A549 (cell line): ENCODE measurements around the gene PNPLA6.

Experiments
- CEBPB ChIP-seq, 2 experiments: fragments of >200 bp in 1 of 2; sonication (Bioruptor Twin) in 1 of 2; formaldehyde crosslinking in 1 of 2; IDR thresholded peaks; 2 replicates each; pipeline ENCODE4 v1.6.1; 2012 to 2016
- CTCF ChIP-seq: fragments of >200 bp; sonication (Bioruptor Twin); formaldehyde crosslinking; IDR thresholded peaks from 3 replicates; pipeline ENCODE4 v1.5.1; 2016
- EHMT2 ChIP-seq: fragments of 200-600 bp; sonication (generic); IDR thresholded peaks from 2 replicates; pipeline ENCODE4 v1.6.1; 2016; ENCODE audit warnings: antibody characterized with exemption, low read depth, mild to moderate bottlenecking, moderate library complexity
- ELK1 ChIP-seq: fragments of 150-350 bp; IDR thresholded peaks from 2 replicates; pipeline ENCODE4 v1.6.1; 2014; ENCODE audit warnings: low read depth, mild to moderate bottlenecking, low read length
- EP300 ChIP-seq, 2 experiments: fragments of >200 bp; sonication (Bioruptor Twin); formaldehyde crosslinking; IDR thresholded peaks; 2 replicates in 1 of 2; 3 replicates in 1 of 2; pipeline ENCODE4 v1.6.1; 2016 to 2017
- FOXS1 ChIP-seq: fragments of 250-450 bp; sonication (Bioruptor Pico); IDR thresholded peaks from 2 replicates; pipeline ENCODE4 v1.5.0; 2020; ENCODE audit warnings: mild to moderate bottlenecking, moderate library complexity
- JUNB ChIP-seq: fragments of >200 bp; sonication (Bioruptor Twin); formaldehyde crosslinking; IDR thresholded peaks from 2 replicates; pipeline ENCODE4 v1.6.1; 2016
- MYC ChIP-seq: IDR thresholded peaks from 2 replicates; pipeline ENCODE4 v1.6.1; 2012; ENCODE audit warnings: mild to moderate bottlenecking, inconsistent platforms, low read length, improper control_type of control experiment, borderline replicate concordance
- PBX3 ChIP-seq: IDR thresholded peaks from 2 replicates; pipeline ENCODE4 v1.6.1; 2012
- POLR2A ChIP-seq: IDR thresholded peaks from 2 replicates; pipeline ENCODE4 v1.6.1; 2012; ENCODE audit warnings: mild to moderate bottlenecking, low read length
- REST ChIP-seq: fragments of 200-600 bp; sonication (generic); IDR thresholded peaks from 2 replicates; pipeline ENCODE4 v1.6.1; 2016; ENCODE audit warnings: antibody characterized with exemption, mild to moderate bottlenecking, moderate library complexity
- SREBF2 ChIP-seq: fragments of 450-650 bp; IDR thresholded peaks from 2 replicates; pipeline ENCODE4 v1.6.1; 2014; ENCODE audit warnings: mild to moderate bottlenecking, moderate library complexity
- ZNF302 ChIP-seq: fragments of 250-450 bp; sonication (Bioruptor Pico); IDR thresholded peaks from 2 replicates; pipeline ENCODE4 v1.9.0; 2021; ENCODE audit warnings: inconsistent platforms, mild to moderate bottlenecking, moderate library complexity
- ZSCAN20 ChIP-seq: fragments of 250-450 bp; sonication (Bioruptor Pico); IDR thresholded peaks from 2 replicates; pipeline ENCODE4 v1.8.0; 2022; ENCODE audit warnings: mild to moderate bottlenecking, moderate library complexity

- TF ChIP-seq CTCF (no peak), SREBF2 (no peak), POLR2A (no peak), MYC (no peak), REST (no peak), ZNF302 (no peak), CEBPB (IDR thresholded peaks at IDR 0.05) (no peak), JUNB (no peak), PBX3 (no peak), ZSCAN20 (CRISPR knock-in tag) (no peak), EHMT2 (no peak), ELK1 (no peak), EP300 (IDR thresholded peaks at IDR 0.05) (no peak), FOXS1 (no peak)
Measured at GRCh38 chr19:7596211-7596937, 60.9 kb downstream of the PNPLA6 start.
